ENCODE results near the gene COX7A2L.
"Not testable (repeated sequence)": the region's sequence is repeated elsewhere in the genome, so short reads cannot be mapped to it uniquely, and the experiment has no call there.

GRCh38 chr2:42398052-42398451, 37.0 kb upstream of the COX7A2L start:
- TF ChIP-seq POLR2A, CTCF (IDR thresholded peaks at IDR 0.05): not testable (repeated sequence)

All from uterus (tissue), 2 donors.